ENCODE data around the gene ZNF765. TPM values are rescaled to one million over a fixed set of nuclear protein-coding genes. Genes with fewer than 3 reads are reported as not detected.
A peak's percentile ranks its signal among the peaks of the same experiment; 100 is the strongest.
"Not testable (repeated sequence)": the region's sequence is repeated elsewhere in the genome, so short reads cannot be mapped to it uniquely, and the experiment has no call there.

The ZNF765 gene
- 10.1 and 10.8 TPM in 2 replicates for total RNA-seq
- long read RNA-seq, full-length matches to known transcripts: 13 of 21 reads
- long read RNA-seq, partial matches to known transcripts: 0 of 21 reads
- long read RNA-seq, other reads (novel, unspliced or antisense): 8 of 21 reads

DNA sequence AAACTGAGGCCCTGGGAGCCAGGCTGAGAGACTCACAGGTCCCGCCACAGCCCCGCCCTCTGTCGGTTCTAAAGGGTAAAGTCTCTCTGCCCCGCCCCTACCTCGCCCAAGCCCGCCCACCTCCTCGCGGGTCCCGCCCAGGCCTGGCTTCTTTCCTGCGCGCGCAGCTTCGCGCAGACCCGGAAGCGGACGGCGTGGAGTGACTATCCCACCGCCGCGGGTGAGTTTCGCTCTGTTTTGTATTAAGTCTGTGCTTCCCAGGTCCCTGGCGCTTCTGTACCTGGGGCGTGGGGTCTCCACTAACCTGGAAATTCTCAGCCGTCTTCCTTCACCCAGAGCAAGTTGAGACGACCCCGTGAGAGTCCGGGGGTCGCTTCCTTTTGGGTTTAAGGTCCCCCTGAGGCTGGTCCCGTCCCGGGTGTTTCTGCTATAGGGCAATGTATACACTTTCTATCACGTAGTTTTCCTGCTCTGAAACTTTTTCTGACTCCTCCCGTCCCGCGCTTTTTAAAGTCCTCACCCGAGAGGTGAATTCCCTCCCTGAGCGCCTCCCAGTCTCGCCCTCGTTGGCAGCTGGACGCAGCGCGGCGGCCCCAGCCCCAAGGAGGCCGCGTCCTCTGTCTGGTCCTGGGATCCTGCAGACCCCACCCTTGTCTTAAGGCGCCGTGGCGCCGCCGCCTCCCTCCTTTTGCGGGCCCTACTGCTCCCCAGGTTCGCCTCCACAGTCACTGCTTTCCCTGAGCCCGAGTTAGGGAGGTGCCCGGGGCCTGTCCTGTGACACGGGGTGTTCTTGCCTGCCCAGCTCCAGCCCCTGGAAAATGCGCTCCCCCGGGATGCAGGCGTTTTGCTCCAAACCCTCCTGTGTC lies at the start of gene ZNF765:
TSS of gene ZNF765 (plus strand) at position 176 of the 866 bp plus-strand sequence. CDS start 2,867 bp downstream, outside the sequence.
- peak; percentile 95 for DNase-seq (ENCODE audit: low read depth, low spot score)
- TF ChIP-seq, protein P1, sequence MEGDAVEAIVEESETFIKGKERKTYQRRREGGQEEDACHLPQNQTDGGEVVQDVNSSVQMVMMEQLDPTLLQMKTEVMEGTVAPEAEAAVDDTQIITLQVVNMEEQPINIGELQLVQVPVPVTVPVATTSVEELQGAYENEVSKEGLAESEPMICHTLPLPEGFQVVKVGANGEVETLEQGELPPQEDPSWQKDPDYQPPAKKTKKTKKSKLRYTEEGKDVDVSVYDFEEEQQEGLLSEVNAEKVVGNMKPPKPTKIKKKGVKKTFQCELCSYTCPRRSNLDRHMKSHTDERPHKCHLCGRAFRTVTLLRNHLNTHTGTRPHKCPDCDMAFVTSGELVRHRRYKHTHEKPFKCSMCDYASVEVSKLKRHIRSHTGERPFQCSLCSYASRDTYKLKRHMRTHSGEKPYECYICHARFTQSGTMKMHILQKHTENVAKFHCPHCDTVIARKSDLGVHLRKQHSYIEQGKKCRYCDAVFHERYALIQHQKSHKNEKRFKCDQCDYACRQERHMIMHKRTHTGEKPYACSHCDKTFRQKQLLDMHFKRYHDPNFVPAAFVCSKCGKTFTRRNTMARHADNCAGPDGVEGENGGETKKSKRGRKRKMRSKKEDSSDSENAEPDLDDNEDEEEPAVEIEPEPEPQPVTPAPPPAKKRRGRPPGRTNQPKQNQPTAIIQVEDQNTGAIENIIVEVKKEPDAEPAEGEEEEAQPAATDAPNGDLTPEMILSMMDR (conservative IDR thresholded peaks at IDR 0.05): peak; percentile 63
- Mint-ChIP-seq H3K36me3 (ENCODE audit: low read depth) (peaks cover 9% of the 10 kb centered on the region), H3K4me3 (peak within 1 kb of the TSS; percentile 97), H3K27me3 (ENCODE audit: low read depth) (no peaks in the 10 kb centered on the region), H3K4me1 (peaks cover 26% of the 10 kb centered on the region), H3K27ac (ENCODE audit: unreplicated experiment) (peak within 1 kb of the TSS; percentile 96), H3K9me3 (no peaks in the 10 kb centered on the region)

DNA sequence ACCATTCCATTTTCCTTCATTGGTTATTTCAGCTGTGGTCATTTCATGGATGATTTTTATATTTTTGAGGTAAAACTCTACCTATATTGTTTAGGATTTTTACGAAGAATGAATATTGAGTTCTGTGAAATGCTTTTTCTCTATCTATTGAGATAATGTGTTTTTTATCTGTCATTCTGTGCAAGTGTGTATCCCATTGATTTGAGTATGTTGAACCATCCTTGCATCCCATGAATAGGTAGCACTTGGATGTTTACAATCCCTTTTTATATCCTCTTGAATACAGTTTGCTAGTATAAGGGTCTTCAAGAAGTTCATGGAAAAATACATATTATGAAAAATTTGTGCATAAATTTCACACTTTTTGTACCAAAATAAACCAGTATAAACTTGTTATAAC lies 39.2 kb upstream of the ZNF765 start:
- H3K4me3 Mint-ChIP-seq: no peak overlapping the region
- DNase-seq (ENCODE audit: low read depth, low spot score): no peak
- no peak overlapping the region for H3K27ac Mint-ChIP-seq (ENCODE audit: unreplicated experiment)
- TF ChIP-seq, protein P1 (conservative IDR thresholded peaks at IDR 0.05): no peak
- H3K4me1 Mint-ChIP-seq: no peaks in the 10 kb centered on the region
- peaks cover 63% of the 10 kb centered on the region for H3K36me3 Mint-ChIP-seq (ENCODE audit: low read depth)
- H3K9me3 Mint-ChIP-seq: peaks cover 35% of the 10 kb centered on the region
- no peaks in the 10 kb centered on the region for H3K27me3 Mint-ChIP-seq (ENCODE audit: low read depth)

GRCh38 chr19:53357821-53358581 lies 36.9 kb upstream of the ZNF765 start:
- TF ChIP-seq, protein P1 (conservative IDR thresholded peaks at IDR 0.05): no peak
- Mint-ChIP-seq H3K4me1 (no peaks in the 10 kb centered on the region), H3K4me3 (no peak overlapping the region), H3K9me3 (peaks cover 17% of the 10 kb centered on the region), H3K36me3 (ENCODE audit: low read depth) (peaks cover 41% of the 10 kb centered on the region), H3K27ac (ENCODE audit: unreplicated experiment) (no peak overlapping the region), H3K27me3 (ENCODE audit: low read depth) (peaks cover 3% of the 10 kb centered on the region)
- no peak for DNase-seq (ENCODE audit: low read depth, low spot score)

- H3K4me3 Mint-ChIP-seq; H3K27ac Mint-ChIP-seq (ENCODE audit: unreplicated experiment); H3K4me1 Mint-ChIP-seq; H3K9me3 Mint-ChIP-seq; DNase-seq (ENCODE audit: low read depth, low spot score): not testable (repeated sequence)
- peaks cover 19% of the 10 kb centered on the region for H3K27me3 Mint-ChIP-seq (ENCODE audit: low read depth)
- peaks cover 26% of the 10 kb centered on the region for H3K36me3 Mint-ChIP-seq (ENCODE audit: low read depth)
Measured at GRCh38 chr19:53360056-53360455, 34.9 kb upstream of the ZNF765 start.

GRCh38 chr19:53365134-53365898 lies 29.6 kb upstream of the ZNF765 start, which contains the start of gene ZNF525:
TSS of gene ZNF525 (plus strand) at chr19:53365705. CDS start at chr19:53372282, 6,577 bp downstream.
- Mint-ChIP-seq H3K27ac (ENCODE audit: unreplicated experiment) (peak within 1 kb of the TSS; percentile 14), H3K36me3 (ENCODE audit: low read depth) (no peaks in the 10 kb centered on the region), H3K27me3 (ENCODE audit: low read depth) (peaks cover 52% of the 10 kb centered on the region), H3K9me3 (no peaks in the 10 kb centered on the region), H3K4me1 (peaks cover 16% of the 10 kb centered on the region), H3K4me3 (peak within 1 kb of the TSS; percentile 94)
- DNase-seq (ENCODE audit: low read depth, low spot score): peak; percentile 72
- TF ChIP-seq, protein P1 (conservative IDR thresholded peaks at IDR 0.05): peak; percentile 48
